Lower leg skin (tissue), 4 donors: ENCODE data around the gene ZC3H4. TPM values are rescaled to one million over a fixed set of nuclear protein-coding genes. Genes with fewer than 3 reads are reported as not detected.

Experiments used
- DNase-seq, 2 donors: peaks; one replicate each; pipeline ENCODE4 v3.0.0-alpha.2; 2019; ENCODE audit warnings: low spot score in 2 of 2
- H3K4me3 ChIP-seq: fragments of 200-600 bp; sonication (generic); 2 replicates; pipeline ENCODE4 v1.5.1; 2017; ENCODE audit warnings: mild to moderate bottlenecking, low read depth; ENCODE audit not compliant: poor library complexity, severe bottlenecking
- POLR2A ChIP-seq, 2 donors: fragments of 450-650 bp; IDR thresholded peaks; one replicate each; pipeline ENCODE4 v1.6.1; 2016 to 2017; ENCODE audit warnings: antibody characterized with exemption in 2 of 2, mild to moderate bottlenecking in 1 of 2, moderate library complexity in 1 of 2
- WGBS, 2 donors: methylation state at CpG; one replicate each; pipeline ENCODE4 v1.1.5; 2018; 5-methylcytosine and 5-hydroxymethylcytosine counted together
- intact Hi-C: fragments of 100-400 bp; cut with DNase I; formaldehyde crosslinking; loops from one replicate; pipeline ENCODE4 v1.15.0; 2023; ENCODE audit warnings: low total_unique reads
- total RNA-seq, 4 donors: library from RNA; depleted of rRNA; stranded (reverse); fragments of >200 nt; gene quantifications; one replicate each; pipeline ENCODE4 v1.1.0, GENCODE V29; 2016
- TF ChIP-seq, protein P1 (sequence below), 3 donors: fragments of 450-650 bp; IDR thresholded peaks; one replicate each; pipeline ENCODE4 v1.5.1; 2016; ENCODE audit warnings: antibody characterized with exemption in 3 of 3, mild to moderate bottlenecking in 3 of 3, moderate library complexity in 2 of 3

ZC3H4 gene
- total RNA-seq, 4 donors from 2014 or later = 21.8 to 29.5 (median 27.6) TPM

DNA sequence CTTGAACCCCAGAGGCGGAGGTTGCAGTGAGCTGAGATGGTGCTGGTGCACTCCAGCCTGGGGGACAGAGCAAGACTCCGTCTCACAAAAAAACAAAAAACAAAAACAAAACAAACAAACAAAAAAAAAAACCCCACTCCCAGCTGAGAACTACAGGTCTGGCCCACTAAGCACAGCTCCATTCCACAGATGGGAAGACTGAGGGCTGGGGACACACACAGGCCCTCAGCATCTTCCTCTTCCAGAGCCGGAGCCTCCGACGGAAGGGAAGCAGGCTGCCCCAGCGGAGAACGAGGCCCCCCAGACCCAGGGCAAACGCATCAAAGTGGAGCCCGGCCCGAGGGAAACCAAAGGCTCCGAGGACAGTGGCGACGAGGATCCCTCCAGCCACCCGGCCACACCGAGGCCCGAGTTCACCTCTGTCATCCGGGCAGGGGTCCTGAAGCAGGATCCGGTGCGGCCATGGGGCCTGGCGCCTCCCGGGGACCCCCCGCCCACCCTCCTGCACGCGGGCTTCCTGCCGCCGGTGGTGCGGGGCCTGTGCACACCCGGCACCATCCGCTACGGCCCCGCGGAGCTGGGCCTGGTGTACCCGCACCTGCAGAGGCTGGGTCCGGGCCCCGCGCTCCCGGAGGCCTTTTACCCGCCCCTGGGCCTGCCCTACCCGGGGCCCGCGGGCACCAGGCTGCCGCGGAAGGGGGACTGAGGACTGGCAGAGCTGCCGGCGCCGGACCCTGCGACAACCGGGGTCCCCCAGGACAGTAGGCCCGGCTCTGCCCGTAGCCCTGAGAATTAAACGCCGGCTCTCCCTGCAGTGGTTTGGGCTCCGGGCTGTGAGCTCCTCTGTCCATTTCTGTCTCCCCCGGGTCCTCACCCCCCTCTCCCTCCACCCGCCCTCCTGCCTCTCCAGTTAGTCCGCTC lies 68.4 kb downstream of the ZC3H4 start:
- TF ChIP-seq, protein P1, sequence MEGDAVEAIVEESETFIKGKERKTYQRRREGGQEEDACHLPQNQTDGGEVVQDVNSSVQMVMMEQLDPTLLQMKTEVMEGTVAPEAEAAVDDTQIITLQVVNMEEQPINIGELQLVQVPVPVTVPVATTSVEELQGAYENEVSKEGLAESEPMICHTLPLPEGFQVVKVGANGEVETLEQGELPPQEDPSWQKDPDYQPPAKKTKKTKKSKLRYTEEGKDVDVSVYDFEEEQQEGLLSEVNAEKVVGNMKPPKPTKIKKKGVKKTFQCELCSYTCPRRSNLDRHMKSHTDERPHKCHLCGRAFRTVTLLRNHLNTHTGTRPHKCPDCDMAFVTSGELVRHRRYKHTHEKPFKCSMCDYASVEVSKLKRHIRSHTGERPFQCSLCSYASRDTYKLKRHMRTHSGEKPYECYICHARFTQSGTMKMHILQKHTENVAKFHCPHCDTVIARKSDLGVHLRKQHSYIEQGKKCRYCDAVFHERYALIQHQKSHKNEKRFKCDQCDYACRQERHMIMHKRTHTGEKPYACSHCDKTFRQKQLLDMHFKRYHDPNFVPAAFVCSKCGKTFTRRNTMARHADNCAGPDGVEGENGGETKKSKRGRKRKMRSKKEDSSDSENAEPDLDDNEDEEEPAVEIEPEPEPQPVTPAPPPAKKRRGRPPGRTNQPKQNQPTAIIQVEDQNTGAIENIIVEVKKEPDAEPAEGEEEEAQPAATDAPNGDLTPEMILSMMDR (IDR thresholded peaks at IDR 0.05) = no peak
- no peak for TF ChIP-seq POLR2A (IDR thresholded peaks at IDR 0.05)
- WGBS, 2 donors = 95 to 96% methylated on average over 28 to 50 of the region's 56 CpGs
- no peak for DNase-seq
- no peak overlapping the region for H3K4me3 ChIP-seq
- intact Hi-C loops = no loop called here

DNA sequence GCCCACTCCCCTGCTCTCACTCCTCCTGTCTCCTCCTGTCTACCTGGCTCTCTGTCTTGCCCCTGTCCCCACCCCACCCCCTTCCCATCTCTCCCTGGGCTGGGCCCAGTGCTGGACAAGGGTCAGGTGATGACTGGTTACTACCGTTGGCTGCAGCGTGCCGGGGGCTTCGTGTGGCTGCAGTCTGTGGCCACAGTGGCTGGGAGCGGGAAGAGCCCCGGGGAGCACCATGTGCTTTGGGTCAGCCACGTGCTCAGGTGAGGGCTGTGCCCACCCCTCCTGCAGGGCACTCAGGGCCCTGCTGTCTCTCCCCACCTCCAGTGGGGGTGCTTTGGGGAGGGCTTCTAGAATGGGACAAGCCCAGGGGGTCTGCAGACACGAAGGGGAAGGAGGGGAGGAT lies 72.7 kb downstream of the ZC3H4 start:
- intact Hi-C loops = no loop called here
- no peak overlapping the region for H3K4me3 ChIP-seq
- 77 to 80% methylated on average over 8 of the region's 8 CpGs for WGBS, 2 donors
- no peak for TF ChIP-seq POLR2A (IDR thresholded peaks at IDR 0.05)
- TF ChIP-seq, protein P1 (IDR thresholded peaks at IDR 0.05) = no peak
- no peak for DNase-seq

DNA sequence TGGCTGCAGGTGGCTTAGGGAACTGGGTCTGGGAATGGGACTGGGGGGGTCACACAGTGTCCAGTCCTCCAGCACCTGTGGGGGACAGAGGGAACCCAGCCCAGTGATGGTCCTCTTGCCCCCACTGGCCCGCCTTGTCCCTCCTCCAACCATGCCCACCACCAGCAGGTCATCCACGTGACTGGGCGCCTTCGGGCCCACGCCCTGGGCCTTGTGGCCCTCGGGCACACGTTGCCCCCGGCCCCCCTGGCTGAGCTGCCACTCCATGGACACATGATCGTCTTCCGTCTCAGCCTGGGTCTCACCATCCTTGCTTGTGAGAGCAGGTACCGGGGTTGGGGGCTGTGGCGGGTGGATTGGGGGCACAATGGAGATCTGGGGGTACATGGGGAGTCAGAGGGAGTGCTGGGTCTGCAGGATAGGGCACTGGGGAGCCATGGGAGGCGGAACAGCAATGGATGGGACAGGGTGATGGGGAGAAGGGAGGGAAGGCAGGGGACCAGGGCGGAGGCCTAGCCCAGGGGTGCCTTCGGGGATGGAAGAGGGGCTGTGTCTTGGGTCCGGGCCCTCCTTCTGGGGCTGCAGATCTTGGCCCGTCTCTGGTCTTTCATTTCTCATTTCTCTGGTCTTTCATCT lies 74.2 kb downstream of the ZC3H4 start:
- no peak for DNase-seq
- 88 to 90% methylated on average over 16 to 17 of the region's 17 CpGs for WGBS, 2 donors
- H3K4me3 ChIP-seq = no peak overlapping the region
- TF ChIP-seq, protein P1 (IDR thresholded peaks at IDR 0.05) = no peak
- TF ChIP-seq POLR2A (IDR thresholded peaks at IDR 0.05) = no peak
- intact Hi-C loops = no loop called here

DNA sequence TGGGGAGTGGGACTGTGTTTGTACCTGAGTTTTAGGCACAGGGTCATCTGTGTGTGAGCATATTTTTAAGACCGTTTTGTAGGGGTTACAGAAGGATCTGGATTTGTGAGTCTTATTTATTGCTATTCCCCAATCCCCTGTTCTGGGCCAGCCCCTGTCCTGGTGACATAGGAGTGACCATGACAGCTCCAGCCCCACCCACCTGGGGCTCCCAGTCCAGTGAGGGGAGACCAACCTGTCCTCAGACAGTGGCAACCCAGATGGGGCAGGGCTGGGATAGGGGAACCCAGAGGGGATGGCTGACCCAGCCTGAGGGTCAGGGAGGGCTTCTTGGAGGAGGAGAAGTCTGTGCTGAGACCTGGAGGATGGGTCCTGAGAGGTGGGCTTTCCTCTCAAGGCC lies 75.8 kb downstream of the ZC3H4 start:
- intact Hi-C loops = no loop called here
- WGBS, 2 donors = 70 to 74% methylated on average over 1 of the region's 1 CpG
- H3K4me3 ChIP-seq = no peak overlapping the region
- TF ChIP-seq, protein P1 (IDR thresholded peaks at IDR 0.05) = no peak
- TF ChIP-seq POLR2A (IDR thresholded peaks at IDR 0.05) = no peak
- no peak for DNase-seq

DNA sequence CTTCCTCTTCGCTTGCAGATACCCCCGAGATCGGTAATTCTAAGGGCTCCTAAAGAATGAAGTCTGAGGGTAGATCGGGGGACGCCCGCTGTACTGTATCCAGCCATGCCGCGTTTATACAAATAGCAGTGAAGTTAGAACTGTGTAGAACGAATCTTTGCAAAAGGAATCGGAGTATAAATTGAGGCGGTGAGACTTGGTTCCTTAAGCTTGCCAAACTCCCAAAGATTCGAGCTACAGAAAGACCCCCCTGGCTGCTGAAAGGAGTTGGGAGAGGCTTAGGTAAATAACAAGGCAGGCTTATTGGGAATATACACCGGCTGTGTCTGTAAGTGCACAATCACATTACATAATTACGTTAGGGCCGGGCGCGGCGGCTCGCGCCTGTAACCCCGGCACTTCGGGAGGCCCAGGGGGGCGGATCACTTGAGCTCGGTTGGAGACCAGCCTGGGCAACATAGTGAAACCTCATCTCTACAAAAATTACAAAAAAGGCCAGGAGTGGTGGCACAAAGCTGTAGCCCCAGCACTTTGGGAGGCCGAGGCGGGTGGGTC lies 77.4 kb downstream of the ZC3H4 start:
- DNase-seq = no peak
- intact Hi-C loops = no loop called here
- 7 to 9% methylated on average over 26 of the region's 26 CpGs for WGBS, 2 donors

More for the DNA sequence above, 77.4 kb downstream of the ZC3H4 start:
- no peak for TF ChIP-seq POLR2A (IDR thresholded peaks at IDR 0.05)
- TF ChIP-seq, protein P1 (IDR thresholded peaks at IDR 0.05) = no peak
- no peak overlapping the region for H3K4me3 ChIP-seq
